Testis (tissue), 3 donors: ENCODE measurements around the gene TMEM41B. TPM values are rescaled to one million over a fixed set of nuclear protein-coding genes. Genes with fewer than 3 reads are reported as not detected.

Experiments
- DNase-seq: peaks from one replicate; pipeline ENCODE4 v3.0.0-alpha.2; 2019
- H3K27ac ChIP-seq, 2 donors: fragments of 200-600 bp; sonication (generic); one replicate each; pipeline ENCODE4 v1.5.1; 2019
- H3K27me3 ChIP-seq: fragments of 200-600 bp; sonication (generic); one replicate; pipeline ENCODE4 v1.5.1; 2019
- H3K36me3 ChIP-seq: fragments of 200-600 bp; sonication (generic); one replicate; pipeline ENCODE4 v1.5.1; 2017; ENCODE audit warnings: low read depth; ENCODE audit errors: missing control alignments
- H3K4me1 ChIP-seq: fragments of 200-600 bp; sonication (generic); one replicate; pipeline ENCODE4 v1.5.1; 2019
- H3K4me3 ChIP-seq, 2 donors: fragments of 200-600 bp; sonication (generic); one replicate each; pipeline ENCODE4 v1.5.1; 2017 to 2019
- H3K9me3 ChIP-seq: fragments of 200-600 bp; sonication (generic); one replicate; pipeline ENCODE4 v1.5.1; 2017
- CTCF ChIP-seq, 3 experiments: fragments of 450-650 bp in 2 of 3; fragments of 200-600 bp in 1 of 3; sonication (generic) in 1 of 3; IDR thresholded peaks; one replicate each; pipeline ENCODE4 v1.5.1; 2016 to 2019; ENCODE audit warnings: antibody characterized with exemption in 3 of 3, mild to moderate bottlenecking in 2 of 3, moderate library complexity in 1 of 3
- POLR2A ChIP-seq: fragments of 450-650 bp; IDR thresholded peaks from one replicate; pipeline ENCODE4 v1.6.1; 2017; ENCODE audit warnings: antibody characterized with exemption, mild to moderate bottlenecking, moderate library complexity
- WGBS, 2 donors: methylation state at CpG; one replicate each; pipeline ENCODE4 v1.1.5; 2018; 5-methylcytosine and 5-hydroxymethylcytosine counted together
- intact Hi-C: fragments of 100-400 bp; cut with DNase I; formaldehyde crosslinking; loops from one replicate; pipeline ENCODE4 v1.15.1; 2023; ENCODE audit warnings: low total_unique reads
- polyA plus RNA-seq: library from polyadenylated mRNA; stranded (reverse); fragments of 350-450 nt; fragmentation: Illumina TruSeq; extraction: RNeasy Lipid Tissue Mini Kit (QIAGEN cat#74804); gene quantifications from one replicate; pipeline ENCODE4 v1.2.3, GENCODE V29; 2014; ENCODE audit warnings: low read depth, low replicate concordance; ENCODE audit not compliant: insufficient read depth
- total RNA-seq, 2 donors: library from RNA; depleted of rRNA; stranded (reverse); fragments of >200 nt; gene quantifications; one replicate each; pipeline ENCODE4 v1.2.3, GENCODE V29; 2016

The TMEM41B gene
- total and polyA plus RNA-seq, 3 donors from 2014 or later, result 24.2 to 42.6 (median 37.5) TPM

GRCh38 chr11:9316334-9316733 lies 1.9 kb upstream of the TMEM41B start:
- Histone ChIP-seq H3K27me3 (no peaks in the 10 kb centered on the region), H3K4me3 (no peak overlapping the region), H3K36me3 (no peaks in the 10 kb centered on the region), H3K27ac (no peak overlapping the region), H3K4me1 (peaks cover 9% of the 10 kb centered on the region), H3K9me3 (no peaks in the 10 kb centered on the region)
- intact Hi-C loops, result no loop called here
- no peak for DNase-seq
- TF ChIP-seq CTCF (IDR thresholded peaks at IDR 0.05) (no peak), POLR2A (no peak)
- WGBS, 2 donors, result 88 to 91% methylated on average over 2 of the region's 2 CpGs

- WGBS, 2 donors, result 42 to 49% methylated on average over 16 of the region's 16 CpGs
- H3K9me3 ChIP-seq, result no peaks in the 10 kb centered on the region
- H3K4me1 ChIP-seq, result peaks cover 9% of the 10 kb centered on the region
- H3K27me3 ChIP-seq, result no peaks in the 10 kb centered on the region
- H3K36me3 ChIP-seq, result no peaks in the 10 kb centered on the region
- intact Hi-C loops, result loop anchor here (2.0 kb wide), 1 partner anchor 146 kb away; the partner anchor contains the start of gene ZNF143
- no peak for TF ChIP-seq POLR2A
- no peak for TF ChIP-seq CTCF (IDR thresholded peaks at IDR 0.05)
- peak; percentile 24 for DNase-seq
- H3K27ac ChIP-seq, result peak overlapping the region; percentile 88 to 91
- H3K4me3 ChIP-seq, result peak overlapping the region; percentile 95 to 100
Observed at GRCh38 chr11:9315078-9315688, 790 bp upstream of the TMEM41B start.

- no peaks in the 10 kb centered on the region for H3K27me3 ChIP-seq
- intact Hi-C loops, result loop anchor here (2.0 kb wide), 1 partner anchor 147 kb away; the partner anchor contains the start of gene ZNF143
- H3K9me3 ChIP-seq, result no peaks in the 10 kb centered on the region
- WGBS, 2 donors, result 1 to 2% methylated on average over 27 of the region's 27 CpGs
- peak overlapping the region; percentile 88 to 91 for H3K27ac ChIP-seq
- peak; percentile 33 for DNase-seq
- no peaks in the 10 kb centered on the region for H3K36me3 ChIP-seq
- H3K4me1 ChIP-seq, result peaks cover 9% of the 10 kb centered on the region
- H3K4me3 ChIP-seq, result peak overlapping the region; percentile 95 to 100
- TF ChIP-seq POLR2A (no peak), CTCF (IDR thresholded peaks at IDR 0.05) (no peak)
Observed at GRCh38 chr11:9313648-9314290, 624 bp downstream of the TMEM41B start.

GRCh38 chr11:9310485-9311090 lies 3.8 kb downstream of the TMEM41B start:
- WGBS, 2 donors, result 88 to 94% methylated on average over 3 of the region's 3 CpGs
- no peak for DNase-seq
- intact Hi-C loops, result no loop called here
- H3K36me3 ChIP-seq, result no peaks in the 10 kb centered on the region
- H3K9me3 ChIP-seq, result no peaks in the 10 kb centered on the region
- H3K4me1 ChIP-seq, result peaks cover 9% of the 10 kb centered on the region
- H3K27me3 ChIP-seq, result no peaks in the 10 kb centered on the region
- no peak overlapping the region for H3K4me3 ChIP-seq
- no peak overlapping the region for H3K27ac ChIP-seq
- no peak for TF ChIP-seq POLR2A
- no peak for TF ChIP-seq CTCF (IDR thresholded peaks at IDR 0.05)
